Measurements from ENCODE around the gene XAGE2. TPM values are rescaled to one million over a fixed set of nuclear protein-coding genes. Genes with fewer than 3 reads are reported as not detected.

XAGE2 gene
- total RNA-seq, 2 donors from 2014 or later = not detected

DNA sequence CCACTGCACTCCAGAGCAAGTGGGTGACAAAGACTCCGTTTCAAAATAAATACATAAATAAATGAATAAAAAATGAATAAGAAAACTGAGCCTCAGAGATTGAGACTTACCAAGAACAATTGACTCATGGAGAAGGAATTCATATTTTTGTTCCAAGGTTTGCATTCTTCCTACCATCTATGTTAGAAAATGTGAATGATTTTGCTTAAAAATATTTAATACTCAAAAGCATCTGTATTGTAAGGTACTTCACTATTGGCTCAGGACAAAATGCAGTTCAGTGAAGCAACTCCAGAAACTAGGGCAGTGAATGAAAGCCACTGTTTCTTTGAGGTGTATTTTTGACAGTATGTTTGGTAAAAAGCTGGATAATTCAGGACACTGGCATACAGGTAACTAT is 54.1 kb downstream of the XAGE2 start:
- Histone ChIP-seq H3K4me3 (no peak overlapping the region), H3K27me3 (replicated peaks; ENCODE audit: insufficient read depth) (no peaks in the 10 kb centered on the region), H3K9me3 (no peaks in the 10 kb centered on the region), H3K4me1 (replicated peaks) (no peaks in the 10 kb centered on the region), H3K27ac (no peak overlapping the region), H3K36me3 (no peaks in the 10 kb centered on the region)
- intact Hi-C loops (cut with DNase I) = no loop called here
- TF ChIP-seq POLR2A (IDR thresholded peaks at IDR 0.05) (no peak), POLR2AphosphoS5 (IDR thresholded peaks at IDR 0.05) (no peak)
- 36% methylated on average over 1 of the region's 1 CpG for WGBS
- no peak for DNase-seq (ENCODE audit: low spot score)

DNA sequence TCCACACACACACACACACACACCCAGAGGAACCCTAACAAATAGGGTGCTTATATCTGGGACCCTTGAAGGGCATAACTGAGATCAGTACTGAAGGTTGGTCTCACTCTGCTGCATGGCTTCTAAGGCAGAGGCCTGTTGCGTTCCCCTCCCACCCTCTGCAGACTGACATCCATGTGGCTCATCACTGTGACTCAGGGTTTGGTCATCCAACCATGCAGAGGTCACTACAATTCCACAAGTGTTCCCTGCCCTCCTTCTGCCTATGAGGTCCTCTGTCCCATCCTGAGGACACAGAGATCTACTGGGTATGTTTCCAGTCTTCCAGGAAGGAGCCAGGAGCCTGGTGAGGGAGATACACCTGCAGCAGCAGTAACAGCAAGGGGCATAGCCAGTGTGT is 55.8 kb downstream of the XAGE2 start:
- H3K36me3 ChIP-seq = no peaks in the 10 kb centered on the region
- no peak overlapping the region for H3K4me3 ChIP-seq
- 88% methylated on average over 1 of the region's 1 CpG for WGBS
- H3K9me3 ChIP-seq = no peaks in the 10 kb centered on the region
- H3K27me3 ChIP-seq (replicated peaks; ENCODE audit: insufficient read depth) = no peaks in the 10 kb centered on the region
- no peak for TF ChIP-seq CTCF (IDR thresholded peaks at IDR 0.05)
- no peaks in the 10 kb centered on the region for H3K4me1 ChIP-seq (replicated peaks)
- no peak for DNase-seq (ENCODE audit: low spot score)
- no peak overlapping the region for H3K27ac ChIP-seq
- intact Hi-C loops (cut with DNase I) = no loop called here

Small RNAs within 50 kb of the gene (microRNA-seq; reads per million reads assigned to microRNA genes)
- gene MIR8088 = not detected

Small RNAs within 50 kb of the gene (small RNA-seq; reads per million reads assigned to genes)
- gene MIR8088 = 0 reads per million in 2 donors

Other genes with a start within 250 kb of the XAGE2 start
- gene MAGED4, start 184.1 kb upstream of the XAGE2 start, total RNA-seq = 1 to 10 TPM in 1 of 2 donors, under 1 TPM in 1; 0.73 to 7.9 TPM
- 10 to 100 TPM in 1 of 2 donors, not detected in 1; 29.7 TPM for gene XAGE1A, start 126.8 kb downstream of the XAGE2 start, total RNA-seq
- gene XAGE1B, start 148.0 kb downstream of the XAGE2 start, total RNA-seq = 10 to 100 TPM in 1 of 2 donors, not detected in 1; 29.7 TPM